Naive thymus-derived CD8-positive, alpha-beta T cell (primary cell): Measurements from ENCODE around the gene GRM8. TPM values are rescaled to one million over a fixed set of nuclear protein-coding genes. Genes with fewer than 3 reads are reported as not detected.

Source experiments
- ATAC-seq, 2 donors: fragments of 150-1000 bp; cut with Tn5 transposase in 1 of 2; sonication (Bioruptor Pico), chemical (Tn5 transposase) in 1 of 2; 1 replicate in 1 of 2; 2 replicates in 1 of 2; pipeline ENCODE4 v1.10.0; 2021; ENCODE audit warnings: mild to moderate bottlenecking in 2 of 2, moderate library complexity in 2 of 2
- POLR2A ChIA-PET: fragments of 350-600 bp; sonication (Branson Sonifier 250); formaldehyde crosslinking; loops from one replicate; lab custom pipeline; 2021; ENCODE audit warnings: antibody characterized with exemption; lab: Charles Lee
- DNase-seq, 10 donors: peaks; one replicate each; pipeline versions ENCODE4 v3.0.0 to v3.0.0-alpha.2; 2020 to 2022
- H3K27ac Mint-ChIP-seq, 10 donors: one replicate each; pipeline ENCODE4 v1.8.0; 2020 to 2022; ENCODE audit warnings: mild to moderate bottlenecking in 10 of 10, mixed read lengths in 10 of 10, moderate library complexity in 4 of 10, inconsistent platforms in 1 of 10
- H3K27me3 Mint-ChIP-seq, 5 donors: one replicate each; pipeline ENCODE4 v1.8.0; 2021 to 2022; ENCODE audit warnings: mixed read lengths in 5 of 5
- H3K36me3 Mint-ChIP-seq, 3 donors: one replicate each; pipeline ENCODE4 v1.8.0; 2020 to 2022; ENCODE audit warnings: mixed read lengths in 3 of 3, mild to moderate bottlenecking in 2 of 3, inconsistent platforms in 1 of 3
- H3K4me1 Mint-ChIP-seq, 4 donors: one replicate each; pipeline ENCODE4 v1.8.0; 2021 to 2022; ENCODE audit warnings: mixed read lengths in 4 of 4
- H3K4me3 Mint-ChIP-seq, 10 donors: one replicate each; pipeline ENCODE4 v1.8.0; 2020 to 2022; ENCODE audit warnings: mild to moderate bottlenecking in 10 of 10, mixed read lengths in 10 of 10, moderate library complexity in 6 of 10, inconsistent platforms in 1 of 10
- H3K9me3 Mint-ChIP-seq, 9 donors: one replicate each; pipeline ENCODE4 v1.8.0; 2020 to 2022; ENCODE audit warnings: mixed read lengths in 9 of 9, mild to moderate bottlenecking in 3 of 9, inconsistent platforms in 1 of 9, moderate library complexity in 1 of 9
- polyA plus RNA-seq, 3 donors: library from polyadenylated mRNA; unstranded; fragments of 300-500 nt; fragmentation: Illumina TruSeq; gene quantifications; one replicate each; pipeline ENCODE4 v1.2.3, GENCODE V29; 2021
- total RNA-seq, 8 experiments: library from RNA in 2 of 8; stranded (reverse) in 2 of 8; gene quantifications; one replicate each; pipeline ENCODE4 v1.2.3 and lab custom pipeline; 2021 to 2026

The GRM8 gene
- not detected for total RNA-seq
- not detected for polyA plus RNA-seq
- total RNA-seq (lab: John Stamatoyannopoulos, UW) = 0 to 0.17 (median 0.03) reads per million in 6 experiments

DNA sequence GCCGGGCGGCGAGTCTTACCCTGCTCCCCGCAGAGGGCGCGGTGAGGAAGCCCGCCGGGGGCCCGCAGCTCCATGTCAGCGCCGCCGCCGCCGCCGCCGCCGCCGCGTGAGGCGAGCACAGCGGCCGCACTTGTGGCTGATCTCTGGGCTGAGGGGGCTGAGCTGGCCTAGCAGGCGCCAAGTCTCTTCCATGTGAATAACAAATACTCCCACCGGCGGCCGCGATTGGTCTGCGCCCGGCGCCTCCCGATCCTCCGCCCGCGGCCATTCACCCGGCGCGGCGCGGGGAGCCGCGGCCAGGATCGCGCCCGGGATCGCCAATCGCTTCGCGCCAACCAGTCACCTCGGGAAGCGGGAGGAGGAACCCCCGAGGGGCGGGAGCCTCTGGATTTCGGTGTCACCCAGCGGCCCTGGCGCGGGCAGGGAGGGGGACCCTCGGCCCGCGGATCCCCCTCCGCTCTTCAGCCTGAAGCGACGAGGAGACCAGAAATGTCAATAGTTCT, at the start of gene GRM8:
GRM8 (minus strand) TSS at position 164 of the 503 bp plus-strand sequence.
- Mint-ChIP-seq H3K36me3 (no peaks in the 10 kb centered on the region), H3K4me1 (peaks cover 5 to 24% (median 18%) of the 10 kb centered on the region in 4 donors), H3K27me3 (peaks cover 38 to 87% (median 69%) of the 10 kb centered on the region in 5 donors), H3K9me3 (no peaks in the 10 kb centered on the region), H3K27ac (peak within 1 kb of the TSS in 2 of 10 donors; percentile 9 to 33), H3K4me3 (peak within 1 kb of the TSS; percentile 83 to 93 (median 88))
- POLR2A ChIA-PET = interaction anchor here (1.0 to 1.8 kb wide), 2 partner anchors 194 to 333 kb away, joined by 3 to 4 read pairs; no protein-coding TSS in a partner anchor
- ATAC-seq (peak; percentile 45 to 56), DNase-seq (peak in 4 of 10 donors; percentile 9 to 28 (median 20))

DNA sequence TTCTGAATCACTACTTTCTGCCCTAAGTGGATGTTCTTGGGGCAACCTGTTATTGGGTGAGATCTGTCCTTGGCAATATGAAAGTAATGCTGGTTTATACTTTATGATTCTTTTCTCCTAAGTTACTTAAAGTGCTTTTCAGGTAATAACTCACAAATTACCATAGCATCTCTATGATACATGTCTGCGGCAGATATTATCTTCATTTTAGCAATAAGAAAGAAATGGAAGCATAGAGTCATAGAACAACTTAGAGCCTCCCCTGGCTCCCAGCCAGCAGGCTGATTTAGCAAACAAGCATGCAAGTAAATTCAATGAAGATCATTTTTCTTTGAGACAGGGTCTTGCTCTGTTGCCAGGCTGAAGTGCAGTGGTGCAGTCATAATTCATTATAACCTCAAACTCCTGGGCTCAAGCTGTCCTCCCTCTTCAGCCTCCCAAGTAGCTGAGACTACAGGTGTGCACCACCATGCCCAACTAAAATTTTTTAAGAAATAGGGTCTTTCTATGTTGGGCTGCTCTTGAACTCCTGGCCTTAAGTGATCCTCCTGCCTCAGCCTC, 38.1 kb upstream of the GRM8 start:
- Mint-ChIP-seq H3K4me1 (no peaks in the 10 kb centered on the region), H3K36me3 (no peaks in the 10 kb centered on the region), H3K9me3 (no peaks in the 10 kb centered on the region), H3K4me3 (no peak overlapping the region), H3K27ac (no peak overlapping the region), H3K27me3 (peaks cover 12 to 49% (median 18%) of the 10 kb centered on the region in 5 donors)
- ATAC-seq (no peak), DNase-seq (no peak)
- POLR2A ChIA-PET = no interaction called here

DNA sequence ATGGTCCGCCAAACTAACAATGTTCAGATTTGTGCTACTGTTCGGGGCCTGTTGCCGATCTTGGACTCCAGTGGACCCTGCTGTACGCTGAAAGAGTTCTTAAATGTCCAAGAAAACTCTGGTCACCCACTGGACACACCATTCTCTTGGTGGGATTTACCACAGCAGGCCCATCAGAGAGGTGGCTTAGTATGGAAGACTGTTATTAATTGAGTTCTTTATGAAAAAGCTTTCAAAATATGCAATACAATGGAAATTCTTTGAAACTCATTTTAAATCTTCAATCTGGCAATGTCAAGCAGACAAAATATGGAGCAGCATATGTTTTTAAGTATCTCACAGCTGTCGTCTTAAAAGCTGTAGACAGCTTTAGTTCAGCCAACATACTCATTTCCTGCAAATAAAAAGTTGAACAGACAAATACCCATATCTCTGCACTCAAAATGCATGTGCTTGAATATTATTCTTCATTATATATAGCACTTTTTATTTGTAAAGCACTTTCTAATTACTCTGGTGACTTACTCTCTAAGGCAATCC, 37.4 kb upstream of the GRM8 start:
- peaks cover 12 to 49% (median 18%) of the 10 kb centered on the region in 5 donors for H3K27me3 Mint-ChIP-seq
- H3K4me1 Mint-ChIP-seq = no peaks in the 10 kb centered on the region
- POLR2A ChIA-PET = no interaction called here
- no peaks in the 10 kb centered on the region for H3K9me3 Mint-ChIP-seq
- H3K27ac Mint-ChIP-seq = no peak overlapping the region
- no peaks in the 10 kb centered on the region for H3K36me3 Mint-ChIP-seq
- ATAC-seq (no peak), DNase-seq (no peak)
- no peak overlapping the region for H3K4me3 Mint-ChIP-seq

DNA sequence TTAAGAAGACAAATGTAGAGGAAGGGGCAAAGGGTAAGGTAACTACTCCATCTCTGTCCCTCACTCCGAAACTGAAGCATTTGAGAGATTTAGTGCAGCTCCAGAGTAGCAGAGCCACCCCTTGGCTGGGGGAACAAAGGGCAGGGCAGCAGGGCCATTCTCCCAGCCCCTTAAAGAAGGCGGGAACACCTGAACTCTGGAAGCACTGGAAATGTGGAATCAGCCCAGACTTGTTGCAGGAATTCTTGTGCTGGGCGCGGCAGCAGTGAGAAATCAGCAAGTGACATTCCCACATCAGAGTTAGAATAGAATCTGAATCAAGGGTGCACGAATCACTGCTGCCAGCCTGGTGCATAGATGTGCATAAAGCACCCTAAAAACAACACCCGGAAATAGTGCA, 34.4 kb upstream of the GRM8 start:
- POLR2A ChIA-PET = no interaction called here
- H3K36me3 Mint-ChIP-seq = no peaks in the 10 kb centered on the region
- ATAC-seq (no peak), DNase-seq (no peak)
- H3K27me3 Mint-ChIP-seq = peaks cover 0 to 27% (median 3%) of the 10 kb centered on the region in 5 donors
- H3K27ac Mint-ChIP-seq = no peak overlapping the region
- no peaks in the 10 kb centered on the region for H3K9me3 Mint-ChIP-seq
- no peaks in the 10 kb centered on the region for H3K4me1 Mint-ChIP-seq
- H3K4me3 Mint-ChIP-seq = no peak overlapping the region

DNA sequence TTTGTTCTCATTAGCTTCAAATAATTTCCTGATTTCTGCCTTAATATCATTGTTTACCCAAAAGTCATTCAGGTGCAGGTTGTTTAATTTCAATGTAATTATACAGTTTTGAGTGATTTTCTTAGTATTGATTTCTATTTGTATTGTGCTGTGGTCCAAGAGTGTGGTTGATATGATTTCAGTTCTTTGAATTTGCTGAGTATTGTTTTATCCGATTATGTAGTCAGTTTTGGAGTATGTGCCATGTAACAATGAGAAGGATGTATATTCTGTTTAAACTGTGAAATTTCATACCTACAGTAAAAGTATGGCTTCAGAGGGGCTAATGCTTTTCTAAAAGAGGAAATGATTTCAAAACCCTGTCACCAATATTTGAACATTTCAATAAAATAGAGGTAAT, 17.4 kb upstream of the GRM8 start:
- no peak for DNase-seq
- Mint-ChIP-seq H3K9me3 (no peaks in the 10 kb centered on the region), H3K36me3 (no peaks in the 10 kb centered on the region), H3K4me3 (no peak overlapping the region), H3K27me3 (peaks cover 19 to 51% (median 22%) of the 10 kb centered on the region in 5 donors), H3K4me1 (no peaks in the 10 kb centered on the region), H3K27ac (no peak overlapping the region)
- no peak for ATAC-seq
- POLR2A ChIA-PET = no interaction called here

DNA sequence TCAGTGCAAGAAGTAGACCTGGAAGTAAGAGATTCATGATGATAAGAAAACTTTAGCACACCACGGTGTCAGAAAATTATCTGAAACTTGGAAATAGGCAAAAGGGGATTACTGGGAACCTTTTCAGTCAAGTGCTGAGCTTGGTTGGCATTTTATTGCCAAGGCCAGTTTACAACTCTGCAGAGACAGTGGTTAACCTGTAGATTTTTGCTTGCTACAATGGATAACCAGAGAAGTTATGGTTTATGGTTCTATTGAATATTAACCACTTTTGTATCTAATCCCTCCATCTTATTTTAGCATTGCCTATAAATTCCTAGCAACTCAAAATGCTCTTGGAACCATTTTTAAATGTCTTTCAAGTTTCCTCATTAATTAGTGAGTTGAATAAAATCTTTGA, 13.3 kb upstream of the GRM8 start:
- H3K36me3 Mint-ChIP-seq = no peaks in the 10 kb centered on the region
- POLR2A ChIA-PET = no interaction called here
- no peaks in the 10 kb centered on the region for H3K4me1 Mint-ChIP-seq
- H3K4me3 Mint-ChIP-seq = no peak overlapping the region
- peaks cover 23 to 54% (median 37%) of the 10 kb centered on the region in 5 donors for H3K27me3 Mint-ChIP-seq
- ATAC-seq = no peak
- no peaks in the 10 kb centered on the region for H3K9me3 Mint-ChIP-seq
- no peak for DNase-seq
- H3K27ac Mint-ChIP-seq = no peak overlapping the region

DNA sequence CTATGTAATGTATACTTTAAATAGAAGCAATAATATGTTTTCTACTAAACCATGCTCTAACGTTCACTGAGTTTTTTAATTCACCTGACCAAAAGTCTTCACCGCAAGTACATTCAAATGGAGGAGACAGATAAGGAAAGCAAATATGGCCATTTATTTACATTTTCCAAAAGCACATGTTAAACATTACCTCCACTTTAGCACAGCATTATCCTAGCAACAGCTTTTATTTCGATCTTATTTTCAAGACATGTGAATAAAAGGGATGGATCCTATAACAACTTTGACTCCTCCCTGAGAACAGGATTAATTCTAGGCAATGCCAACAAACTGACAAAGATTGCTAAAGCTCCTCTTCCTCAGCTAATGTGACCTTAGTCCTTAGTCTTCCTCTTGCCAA, 11.5 kb upstream of the GRM8 start:
- Mint-ChIP-seq H3K4me1 (peaks cover 0 to 3% (median 2%) of the 10 kb centered on the region in 4 donors), H3K36me3 (no peaks in the 10 kb centered on the region), H3K9me3 (peaks cover 0 to 8% (median 0%) of the 10 kb centered on the region in 9 donors), H3K4me3 (no peak overlapping the region), H3K27ac (no peak overlapping the region), H3K27me3 (peaks cover 25 to 55% (median 34%) of the 10 kb centered on the region in 5 donors)
- POLR2A ChIA-PET = no interaction called here
- ATAC-seq (no peak), DNase-seq (no peak)

DNA sequence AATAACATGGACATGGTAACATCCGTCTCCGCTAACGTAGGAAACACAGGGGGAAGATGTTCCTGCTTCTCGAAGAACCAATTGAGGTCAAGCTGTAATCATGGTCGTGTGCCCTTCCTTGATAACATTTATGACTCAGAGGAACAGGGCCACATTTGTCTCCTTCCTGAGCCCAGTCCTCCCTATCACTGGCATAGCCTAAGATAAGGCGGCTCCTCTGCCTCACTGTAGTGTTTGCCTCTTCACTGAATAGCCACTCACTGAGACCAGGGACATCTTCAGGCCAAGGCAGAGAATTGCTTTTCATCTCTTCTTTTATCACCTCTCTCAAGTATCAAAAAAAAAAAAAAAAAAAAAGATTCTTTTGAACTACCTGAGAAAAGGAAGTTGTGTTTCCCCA, 5.4 kb upstream of the GRM8 start:
- POLR2A ChIA-PET = interaction anchor here (0.7 kb wide), 1 partner anchor 333 kb away, joined by 3 read pairs; no protein-coding TSS in a partner anchor
- H3K36me3 Mint-ChIP-seq = no peaks in the 10 kb centered on the region
- peaks cover 0 to 12% (median 0%) of the 10 kb centered on the region in 9 donors for H3K9me3 Mint-ChIP-seq
- peaks cover 5 to 13% (median 10%) of the 10 kb centered on the region in 4 donors for H3K4me1 Mint-ChIP-seq
- peaks cover 38 to 86% (median 53%) of the 10 kb centered on the region in 5 donors for H3K27me3 Mint-ChIP-seq
- no peak for ATAC-seq
- no peak for DNase-seq
- H3K27ac Mint-ChIP-seq = no peak overlapping the region
- H3K4me3 Mint-ChIP-seq = no peak overlapping the region

DNA sequence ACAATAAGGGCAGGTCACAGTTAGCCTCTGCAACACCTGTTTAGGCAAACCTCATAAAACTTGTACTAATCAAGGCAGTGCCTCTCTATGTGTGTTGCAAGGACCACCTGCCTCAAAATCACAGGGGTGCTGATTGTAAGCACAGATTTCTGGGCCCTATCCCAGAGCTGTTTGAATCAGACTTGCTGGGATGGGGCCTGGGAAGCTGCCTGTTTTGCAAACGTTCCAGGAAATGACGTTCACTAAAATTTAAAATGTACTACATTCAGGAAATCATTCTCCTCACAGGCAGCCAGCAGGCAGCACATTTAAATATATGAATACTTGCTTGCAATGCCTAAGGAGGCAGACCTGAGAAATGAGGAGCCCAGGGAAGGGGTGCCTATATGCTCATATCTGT, 4.3 kb upstream of the GRM8 start:
- peaks cover 38 to 86% (median 56%) of the 10 kb centered on the region in 5 donors for H3K27me3 Mint-ChIP-seq
- H3K9me3 Mint-ChIP-seq = peaks cover 0 to 12% (median 0%) of the 10 kb centered on the region in 9 donors
- H3K4me1 Mint-ChIP-seq = peaks cover 11 to 19% (median 14%) of the 10 kb centered on the region in 4 donors
- ATAC-seq = no peak
- no peak overlapping the region for H3K27ac Mint-ChIP-seq
- POLR2A ChIA-PET = no interaction called here
- DNase-seq = no peak
- no peaks in the 10 kb centered on the region for H3K36me3 Mint-ChIP-seq
- no peak overlapping the region for H3K4me3 Mint-ChIP-seq

DNA sequence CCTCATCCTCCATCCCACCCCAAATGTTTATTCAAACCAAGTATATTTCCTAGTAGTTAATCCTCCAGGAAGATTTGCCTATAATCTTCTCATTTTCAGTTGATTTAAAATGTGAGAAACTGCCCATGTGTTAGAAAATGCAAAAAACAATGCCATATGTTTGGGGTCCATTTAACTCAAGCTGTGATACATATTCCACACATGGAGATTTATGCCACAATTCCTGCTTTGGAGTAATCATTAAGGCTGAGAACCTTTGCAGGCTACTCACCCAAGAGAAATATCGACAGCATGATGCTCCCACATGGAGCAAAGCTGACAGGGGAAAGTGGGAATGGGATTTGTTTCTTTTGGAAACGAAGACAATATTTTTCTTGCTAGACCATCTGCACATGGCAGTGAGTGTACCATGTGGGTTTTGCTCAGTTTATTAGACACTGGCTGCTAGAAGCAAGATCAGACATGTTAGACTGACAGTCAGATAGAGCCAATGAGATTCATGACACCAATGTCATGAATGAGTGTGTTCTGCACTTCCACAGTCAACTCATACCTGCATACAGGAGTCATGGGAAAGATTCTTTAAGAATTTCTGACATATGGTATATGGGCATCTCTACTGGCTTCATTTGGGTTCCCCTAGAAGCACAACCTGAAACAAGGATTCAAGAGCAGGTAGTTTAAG, 3.4 kb upstream of the GRM8 start:
- no peak for ATAC-seq
- H3K4me1 Mint-ChIP-seq = peaks cover 14 to 27% (median 18%) of the 10 kb centered on the region in 4 donors
- H3K27ac Mint-ChIP-seq = no peak overlapping the region
- no peak for DNase-seq
- no peaks in the 10 kb centered on the region for H3K36me3 Mint-ChIP-seq
- POLR2A ChIA-PET = no interaction called here
- peaks cover 0 to 12% (median 0%) of the 10 kb centered on the region in 9 donors for H3K9me3 Mint-ChIP-seq
- H3K4me3 Mint-ChIP-seq = no peak overlapping the region
- H3K27me3 Mint-ChIP-seq = peaks cover 32 to 86% (median 51%) of the 10 kb centered on the region in 5 donors

DNA sequence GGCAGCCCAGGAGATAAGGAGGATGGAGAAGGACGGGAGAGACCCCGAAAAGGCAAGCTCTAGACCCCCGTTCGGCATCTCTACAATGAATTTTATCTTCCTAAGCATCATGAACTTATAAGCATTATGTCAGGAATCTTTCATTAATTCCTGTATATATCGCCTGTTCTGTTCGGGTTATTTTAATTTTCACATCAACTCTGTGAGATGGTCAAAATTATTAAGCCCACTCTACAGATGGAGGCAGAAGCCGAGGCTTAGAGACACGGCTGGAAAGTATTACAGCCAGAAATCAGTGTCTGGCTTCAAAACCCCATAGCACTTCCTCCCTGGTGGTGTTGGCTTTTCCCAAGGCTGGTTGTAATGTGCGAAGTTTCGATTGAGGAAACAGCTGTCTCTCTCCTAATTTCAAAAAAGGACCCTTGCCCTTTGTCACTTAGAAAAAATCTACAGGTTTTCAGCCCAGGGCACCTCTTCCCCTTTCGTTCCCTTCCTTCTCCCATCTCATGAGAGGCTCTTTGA, 1.5 kb upstream of the GRM8 start:
- H3K27ac Mint-ChIP-seq = no peak overlapping the region
- no peak for ATAC-seq

DNA sequence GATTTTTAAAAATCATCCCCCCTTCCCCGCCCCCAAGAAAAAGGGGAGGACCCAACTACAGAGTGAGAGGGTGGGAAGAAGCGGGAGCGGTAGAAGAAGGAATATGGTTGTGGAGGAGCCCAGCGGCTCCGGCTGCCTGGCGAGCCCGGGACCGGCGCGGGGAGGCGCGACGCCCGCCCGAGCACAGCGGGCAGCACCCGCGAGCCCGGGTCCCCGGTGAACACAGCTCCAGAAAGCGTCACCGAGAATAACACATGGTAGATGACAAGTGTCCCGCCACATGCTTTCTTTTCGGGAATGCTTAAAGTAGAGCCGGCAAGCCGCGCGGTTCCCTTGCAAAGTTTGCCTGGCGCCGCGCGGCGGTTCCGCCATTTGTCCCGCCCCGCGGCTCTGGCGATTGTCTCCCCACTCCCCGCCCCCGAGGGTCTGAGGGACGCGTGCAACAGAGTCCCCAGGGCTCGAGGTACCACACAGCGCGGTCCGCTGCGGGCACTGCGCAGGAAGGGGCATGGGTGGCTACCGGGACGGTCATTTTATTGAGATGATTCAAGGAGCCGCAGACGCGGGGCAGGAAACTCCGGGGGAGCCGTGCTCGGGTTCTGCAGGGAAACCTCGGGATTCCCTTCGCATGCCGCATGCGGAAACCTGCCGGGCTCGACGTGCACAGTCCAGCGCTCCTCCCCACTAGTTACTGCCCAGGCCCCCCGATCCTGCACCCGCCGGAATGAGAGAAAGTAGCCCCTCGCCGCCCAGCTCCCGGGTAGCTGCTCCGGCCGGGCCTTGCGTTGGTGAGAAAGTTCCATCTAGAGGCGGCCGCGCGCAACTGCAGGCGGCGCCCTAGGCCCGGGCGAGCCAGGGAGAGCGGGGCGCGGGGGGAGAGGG, 781 bp upstream of the GRM8 start:
- H3K9me3 Mint-ChIP-seq = no peaks in the 10 kb centered on the region
- H3K4me1 Mint-ChIP-seq = peaks cover 7 to 28% (median 22%) of the 10 kb centered on the region in 4 donors
- DNase-seq (peak; percentile 20 to 75 (median 54)), ATAC-seq (peak; percentile 76 to 79)
- peak overlapping the region; percentile 83 to 93 (median 88) for H3K4me3 Mint-ChIP-seq
- H3K27ac Mint-ChIP-seq = peak overlapping the region in 1 of 10 donors; percentile 9
- no peaks in the 10 kb centered on the region for H3K36me3 Mint-ChIP-seq
- POLR2A ChIA-PET = interaction anchor here (1.8 kb wide), 1 partner anchor 193 kb away, joined by 4 read pairs; no protein-coding TSS in a partner anchor
- H3K27me3 Mint-ChIP-seq = peaks cover 40 to 87% (median 64%) of the 10 kb centered on the region in 5 donors

More for the DNA sequence above, 1.5 kb upstream of the GRM8 start:
- POLR2A ChIA-PET = interaction anchor here (1.8 kb wide), 1 partner anchor 193 kb away, joined by 4 read pairs; no protein-coding TSS in a partner anchor
- Mint-ChIP-seq H3K4me3 (peak overlapping the region; percentile 83 to 93 (median 88)), H3K36me3 (no peaks in the 10 kb centered on the region), H3K4me1 (peaks cover 11 to 35% (median 24%) of the 10 kb centered on the region in 4 donors), H3K9me3 (peaks cover 0 to 4% (median 0%) of the 10 kb centered on the region in 9 donors), H3K27me3 (peaks cover 39 to 87% (median 64%) of the 10 kb centered on the region in 5 donors)
- DNase-seq = no peak
